KMS-11 (cell line): ENCODE data around the gene TENT5A.

Experiments used
- H2AFZ ChIP-seq: fragments of 200-600 bp; sonication (generic); 2 replicates; pipeline ENCODE4 v1.6.1; 2016; ENCODE audit warnings: antibody characterized with exemption, mixed run types, low read depth
- H3K27ac ChIP-seq: fragments of 200-600 bp; sonication (generic); 2 replicates; pipeline ENCODE4 v1.6.1; 2016; ENCODE audit warnings: mild to moderate bottlenecking, mixed run types
- H3K27me3 ChIP-seq: fragments of 200-600 bp; sonication (generic); 2 replicates; pipeline ENCODE4 v1.6.1; 2017; ENCODE audit warnings: mild to moderate bottlenecking, low read depth, mixed run types, moderate library complexity; ENCODE audit not compliant: insufficient read depth
- H3K36me3 ChIP-seq: fragments of 200-600 bp; sonication (generic); 2 replicates; pipeline ENCODE4 v1.6.1; 2017; ENCODE audit warnings: mild to moderate bottlenecking, mixed run types; ENCODE audit not compliant: insufficient read depth
- H3K4me1 ChIP-seq: fragments of 200-600 bp; sonication (generic); 2 replicates; pipeline ENCODE4 v1.6.1; 2016; ENCODE audit warnings: mild to moderate bottlenecking, low read depth, mixed run types; ENCODE audit not compliant: poor library complexity, severe bottlenecking
- H3K4me2 ChIP-seq: fragments of 200-600 bp; sonication (generic); 2 replicates; pipeline ENCODE4 v1.7.0; 2016; ENCODE audit warnings: mild to moderate bottlenecking, mixed run types
- H3K4me3 ChIP-seq: fragments of 200-600 bp; sonication (generic); IDR thresholded peaks from 2 replicates; pipeline ENCODE4 v1.6.1; 2017; ENCODE audit warnings: low read depth, low read length, mixed read lengths; ENCODE audit not compliant: insufficient read depth
- H3K79me2 ChIP-seq: fragments of 200-600 bp; sonication (generic); 2 replicates; pipeline ENCODE4 v1.6.1; 2016; ENCODE audit warnings: low read depth, mixed run types; ENCODE audit not compliant: insufficient read depth
- H3K9ac ChIP-seq: fragments of 200-600 bp; sonication (generic); 2 replicates; pipeline ENCODE4 v1.6.1; 2016; ENCODE audit warnings: mild to moderate bottlenecking, mixed run types
- H4K20me1 ChIP-seq: fragments of 200-600 bp; sonication (generic); 2 replicates; pipeline ENCODE4 v1.6.1; 2016; ENCODE audit warnings: mild to moderate bottlenecking, mixed run types; ENCODE audit not compliant: insufficient read depth
- TF ChIP-seq, protein P1 (sequence below): fragments of 200-600 bp; sonication (generic); conservative IDR thresholded peaks from 2 replicates; pipeline ENCODE4 v1.6.1; 2017; ENCODE audit warnings: low read depth, mild to moderate bottlenecking, antibody characterized with exemption, low read length, moderate library complexity, mixed read lengths

The TENT5A gene

DNA sequence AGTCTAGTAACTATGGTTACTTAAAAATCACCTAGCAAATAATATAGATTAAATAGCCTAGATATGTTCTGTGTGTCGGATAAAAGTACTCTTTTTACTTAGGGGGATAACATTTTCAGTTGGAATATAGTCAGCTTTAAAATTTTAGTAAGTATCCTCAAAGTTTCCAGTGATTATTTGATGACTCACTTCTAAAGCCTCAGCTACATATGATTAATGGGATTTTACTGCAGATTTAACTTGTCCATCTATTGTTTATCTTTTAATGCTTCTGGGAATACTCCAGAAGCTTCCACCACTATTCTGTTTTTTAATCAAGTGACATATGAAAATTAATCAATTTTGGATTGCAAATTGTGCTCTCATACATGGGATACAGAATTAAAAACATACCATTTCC lies 8.7 kb upstream of the TENT5A start:
- Histone ChIP-seq H3K9ac (no peak overlapping the region), H3K36me3 (no peaks in the 10 kb centered on the region), H3K4me3 (no peak overlapping the region), H3K27ac (no peak overlapping the region), H4K20me1 (no peaks in the 10 kb centered on the region), H3K4me2 (no peak overlapping the region), H3K4me1 (peaks cover 8% of the 10 kb centered on the region), H3K27me3 (no peaks in the 10 kb centered on the region), H2AFZ (no peak overlapping the region), H3K79me2 (no peaks in the 10 kb centered on the region)
- TF ChIP-seq, protein P1, sequence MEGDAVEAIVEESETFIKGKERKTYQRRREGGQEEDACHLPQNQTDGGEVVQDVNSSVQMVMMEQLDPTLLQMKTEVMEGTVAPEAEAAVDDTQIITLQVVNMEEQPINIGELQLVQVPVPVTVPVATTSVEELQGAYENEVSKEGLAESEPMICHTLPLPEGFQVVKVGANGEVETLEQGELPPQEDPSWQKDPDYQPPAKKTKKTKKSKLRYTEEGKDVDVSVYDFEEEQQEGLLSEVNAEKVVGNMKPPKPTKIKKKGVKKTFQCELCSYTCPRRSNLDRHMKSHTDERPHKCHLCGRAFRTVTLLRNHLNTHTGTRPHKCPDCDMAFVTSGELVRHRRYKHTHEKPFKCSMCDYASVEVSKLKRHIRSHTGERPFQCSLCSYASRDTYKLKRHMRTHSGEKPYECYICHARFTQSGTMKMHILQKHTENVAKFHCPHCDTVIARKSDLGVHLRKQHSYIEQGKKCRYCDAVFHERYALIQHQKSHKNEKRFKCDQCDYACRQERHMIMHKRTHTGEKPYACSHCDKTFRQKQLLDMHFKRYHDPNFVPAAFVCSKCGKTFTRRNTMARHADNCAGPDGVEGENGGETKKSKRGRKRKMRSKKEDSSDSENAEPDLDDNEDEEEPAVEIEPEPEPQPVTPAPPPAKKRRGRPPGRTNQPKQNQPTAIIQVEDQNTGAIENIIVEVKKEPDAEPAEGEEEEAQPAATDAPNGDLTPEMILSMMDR = no peak

DNA sequence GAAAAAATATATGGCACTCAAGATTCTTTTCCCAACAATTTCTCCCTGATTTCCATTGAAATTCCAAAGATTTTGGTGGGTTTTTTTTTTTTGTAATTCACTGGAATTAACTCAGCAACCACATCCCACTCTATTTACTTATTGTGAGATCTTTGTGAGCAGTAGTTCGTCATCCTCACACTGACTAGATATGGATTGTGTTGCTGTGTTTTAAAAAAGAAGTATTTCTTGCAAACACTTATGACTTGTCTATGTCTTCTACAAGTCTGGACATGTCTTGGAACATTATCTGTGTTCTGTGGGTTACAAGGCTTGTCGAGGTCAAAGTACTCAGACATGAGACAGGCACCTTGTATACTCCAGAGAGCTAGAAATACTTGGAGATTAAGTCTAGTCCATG lies 7.3 kb upstream of the TENT5A start:
- TF ChIP-seq, protein P1 = no peak
- Histone ChIP-seq H3K4me2 (no peak overlapping the region), H3K27ac (no peak overlapping the region)

DNA sequence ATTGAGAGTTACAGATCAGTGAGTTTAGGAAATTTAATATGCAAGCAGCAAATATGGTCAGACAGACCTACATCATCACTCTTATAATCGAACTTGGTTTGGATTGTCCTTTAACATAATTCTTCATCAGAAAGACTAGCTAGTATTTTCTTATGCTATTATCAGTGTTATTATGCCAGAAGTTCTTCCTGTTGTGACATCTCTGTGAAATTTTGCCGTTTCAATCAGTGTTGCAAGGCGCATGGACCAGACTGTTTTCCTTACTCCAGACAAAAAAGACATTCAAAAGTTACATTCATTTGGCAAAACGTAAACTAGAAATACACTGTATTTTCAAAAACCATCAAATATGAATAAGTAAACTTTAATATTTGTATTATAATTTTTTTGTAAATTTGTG lies 5.7 kb upstream of the TENT5A start:
- H3K4me3 ChIP-seq = no peak overlapping the region
- H3K9ac ChIP-seq = no peak overlapping the region
- no peaks in the 10 kb centered on the region for H3K79me2 ChIP-seq
- no peaks in the 10 kb centered on the region for H3K27me3 ChIP-seq
- TF ChIP-seq, protein P1 = no peak
- no peak overlapping the region for H2AFZ ChIP-seq
- H3K4me1 ChIP-seq = no peaks in the 10 kb centered on the region
- H3K36me3 ChIP-seq = no peaks in the 10 kb centered on the region
- no peak overlapping the region for H3K4me2 ChIP-seq
- H3K27ac ChIP-seq = no peak overlapping the region
- H4K20me1 ChIP-seq = no peaks in the 10 kb centered on the region

More for the DNA sequence above, 7.3 kb upstream of the TENT5A start:
- Histone ChIP-seq H3K36me3 (no peaks in the 10 kb centered on the region), H3K4me1 (no peaks in the 10 kb centered on the region), H3K4me3 (no peak overlapping the region), H3K9ac (no peak overlapping the region), H2AFZ (no peak overlapping the region), H3K79me2 (no peaks in the 10 kb centered on the region), H3K27me3 (no peaks in the 10 kb centered on the region), H4K20me1 (no peaks in the 10 kb centered on the region)

DNA sequence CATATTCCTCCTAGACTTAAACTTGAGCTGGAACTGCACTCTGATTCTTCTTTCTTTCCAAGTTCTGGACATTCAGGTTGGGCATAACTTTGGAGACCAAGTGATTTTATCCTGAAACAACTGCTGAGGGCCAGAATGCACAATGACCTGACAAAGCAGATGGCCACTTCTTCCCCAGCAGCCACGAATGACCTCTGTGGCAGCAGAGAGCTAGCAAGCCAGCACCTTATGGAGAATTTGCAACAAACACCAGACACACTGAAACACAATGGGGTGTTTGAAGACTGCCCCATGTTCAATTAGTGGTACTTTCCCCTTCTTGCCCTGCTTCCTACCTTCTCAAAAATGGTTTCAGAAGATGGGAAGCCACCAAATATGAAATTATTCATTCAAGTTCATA lies 4.2 kb upstream of the TENT5A start:
- Histone ChIP-seq H3K27me3 (no peaks in the 10 kb centered on the region), H3K79me2 (no peaks in the 10 kb centered on the region), H3K4me2 (no peak overlapping the region), H3K4me3 (no peak overlapping the region), H3K9ac (no peak overlapping the region), H4K20me1 (no peaks in the 10 kb centered on the region), H3K36me3 (no peaks in the 10 kb centered on the region), H2AFZ (no peak overlapping the region), H3K4me1 (no peaks in the 10 kb centered on the region), H3K27ac (no peak overlapping the region)
- TF ChIP-seq, protein P1 = no peak
